ENCODE results near the gene SHB. TPM values are rescaled to one million over a fixed set of nuclear protein-coding genes. Genes with fewer than 3 reads are reported as not detected.

SHB gene
- total RNA-seq, 4 donors from 2014 or later: 17.7 to 31.4 (median 24.2) TPM

DNA sequence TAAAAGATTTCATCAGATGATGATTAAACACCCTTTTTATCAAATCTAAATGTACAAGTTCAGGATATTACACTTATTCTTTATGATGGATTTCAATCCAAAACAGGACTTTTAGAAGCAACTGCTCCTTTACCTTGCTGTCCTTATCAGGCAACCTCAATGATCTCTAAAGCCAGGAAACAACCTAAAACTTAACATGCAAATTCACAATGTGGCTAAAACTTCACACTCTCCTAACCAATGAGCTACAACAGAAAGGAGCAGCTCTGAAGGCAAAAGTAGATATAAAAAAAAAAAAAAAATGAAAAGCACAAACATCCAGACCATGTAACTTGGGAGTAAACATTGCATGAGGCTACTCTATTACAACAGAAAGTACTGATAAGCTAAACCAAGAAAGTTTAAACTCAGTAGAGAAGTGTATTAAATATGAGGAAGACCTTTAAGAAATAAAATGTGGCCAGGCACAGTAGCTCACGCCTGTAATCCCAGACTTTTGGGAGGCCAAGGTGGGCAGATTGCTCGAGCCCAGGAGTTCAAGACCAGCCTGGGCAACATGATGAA, 188.0 kb downstream of the SHB start:
- WGBS, 2 donors: 90 to 100% methylated on average over 2 of the region's 2 CpGs
- no peak overlapping the region for H3K27ac ChIP-seq
- H3K4me3 ChIP-seq: no peak overlapping the region
- no peaks in the 10 kb centered on the region for H3K27me3 ChIP-seq
- no peak for DNase-seq
- no peaks in the 10 kb centered on the region for H3K9me3 ChIP-seq
- H3K36me3 ChIP-seq: peaks cover 0 to 64% (median 0%) of the 10 kb centered on the region in 3 donors
- intact Hi-C loops (cut with DNase I): no loop called here
- H3K4me1 ChIP-seq: no peaks in the 10 kb centered on the region
- TF ChIP-seq, protein P1, sequence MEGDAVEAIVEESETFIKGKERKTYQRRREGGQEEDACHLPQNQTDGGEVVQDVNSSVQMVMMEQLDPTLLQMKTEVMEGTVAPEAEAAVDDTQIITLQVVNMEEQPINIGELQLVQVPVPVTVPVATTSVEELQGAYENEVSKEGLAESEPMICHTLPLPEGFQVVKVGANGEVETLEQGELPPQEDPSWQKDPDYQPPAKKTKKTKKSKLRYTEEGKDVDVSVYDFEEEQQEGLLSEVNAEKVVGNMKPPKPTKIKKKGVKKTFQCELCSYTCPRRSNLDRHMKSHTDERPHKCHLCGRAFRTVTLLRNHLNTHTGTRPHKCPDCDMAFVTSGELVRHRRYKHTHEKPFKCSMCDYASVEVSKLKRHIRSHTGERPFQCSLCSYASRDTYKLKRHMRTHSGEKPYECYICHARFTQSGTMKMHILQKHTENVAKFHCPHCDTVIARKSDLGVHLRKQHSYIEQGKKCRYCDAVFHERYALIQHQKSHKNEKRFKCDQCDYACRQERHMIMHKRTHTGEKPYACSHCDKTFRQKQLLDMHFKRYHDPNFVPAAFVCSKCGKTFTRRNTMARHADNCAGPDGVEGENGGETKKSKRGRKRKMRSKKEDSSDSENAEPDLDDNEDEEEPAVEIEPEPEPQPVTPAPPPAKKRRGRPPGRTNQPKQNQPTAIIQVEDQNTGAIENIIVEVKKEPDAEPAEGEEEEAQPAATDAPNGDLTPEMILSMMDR (IDR thresholded peaks at IDR 0.05): no peak
- TF ChIP-seq POLR2A (IDR thresholded peaks at IDR 0.05): no peak

DNA sequence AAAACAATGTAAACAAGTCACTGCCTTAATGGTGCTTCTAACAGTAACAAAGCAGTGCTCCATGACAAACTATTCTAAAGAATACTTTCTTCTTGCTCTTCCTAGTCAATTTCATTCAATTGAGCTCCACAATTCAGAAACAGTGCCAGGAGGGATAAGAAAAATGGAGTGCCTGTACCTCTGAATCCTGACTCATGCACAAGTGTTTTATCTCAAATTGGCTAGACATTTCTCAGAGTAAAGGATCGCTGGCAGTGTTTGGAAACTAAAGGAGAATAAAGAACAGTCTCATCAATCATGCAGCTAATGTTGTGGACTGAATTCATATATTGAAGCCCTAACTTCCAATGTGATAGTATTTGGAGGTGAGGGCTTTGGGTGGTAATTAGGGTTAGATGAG, 192.7 kb downstream of the SHB start:
- H3K27ac ChIP-seq: no peak overlapping the region
- H3K9me3 ChIP-seq: no peaks in the 10 kb centered on the region
- TF ChIP-seq, protein P1 (IDR thresholded peaks at IDR 0.05): no peak
- TF ChIP-seq POLR2A (IDR thresholded peaks at IDR 0.05): no peak
- DNase-seq: no peak
- 38 to 45% methylated on average over 1 of the region's 1 CpG for WGBS, 2 donors
- no peak overlapping the region for H3K4me3 ChIP-seq
- intact Hi-C loops (cut with DNase I): no loop called here
- no peaks in the 10 kb centered on the region for H3K27me3 ChIP-seq
- H3K36me3 ChIP-seq: peaks cover 0 to 45% (median 0%) of the 10 kb centered on the region in 3 donors
- no peaks in the 10 kb centered on the region for H3K4me1 ChIP-seq

DNA sequence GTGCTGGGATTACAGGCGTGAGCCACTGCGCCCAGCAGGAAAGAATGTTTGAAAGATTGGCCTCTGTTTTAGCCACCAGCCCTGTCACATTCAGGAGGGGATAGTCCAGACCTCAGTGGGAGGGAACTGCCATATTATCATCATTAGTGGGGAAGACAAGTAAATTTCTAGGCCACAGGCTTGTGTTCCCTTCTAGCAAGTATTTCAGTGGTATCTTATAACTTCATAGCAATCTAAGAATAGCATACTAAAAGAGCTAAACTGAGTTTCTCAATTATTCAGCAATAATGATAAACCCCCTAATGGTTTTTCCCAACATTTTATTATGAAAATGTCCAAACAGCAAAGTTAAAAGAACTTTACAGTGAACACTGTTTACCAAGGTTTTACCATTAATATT, 195.1 kb downstream of the SHB start:
- intact Hi-C loops (cut with DNase I): no loop called here
- no peaks in the 10 kb centered on the region for H3K4me1 ChIP-seq
- 83% methylated on average over 1 of the region's 2 CpGs for WGBS, 2 donors

DNA sequence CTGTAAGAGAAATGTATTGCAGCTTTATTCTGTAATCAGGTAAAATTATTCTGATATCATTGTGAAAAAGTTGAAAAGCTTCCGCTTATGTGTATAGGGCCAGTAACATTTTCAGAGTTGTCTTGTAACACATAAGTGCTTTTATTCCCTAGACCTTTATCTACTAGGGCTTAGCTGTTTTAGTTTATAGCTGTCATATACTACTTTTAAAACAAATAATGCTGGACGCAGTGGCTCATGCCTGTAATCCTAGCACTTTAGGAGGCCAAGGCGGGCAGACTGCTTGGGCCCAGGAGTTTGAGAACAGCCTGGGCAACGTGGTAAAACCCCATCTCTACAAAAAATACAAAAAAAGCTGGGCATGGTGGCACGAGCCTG, 198.2 kb downstream of the SHB start:
- no peak overlapping the region for H3K27ac ChIP-seq
- no peaks in the 10 kb centered on the region for H3K4me1 ChIP-seq
- no peak overlapping the region for H3K4me3 ChIP-seq
- peaks cover 0 to 13% (median 0%) of the 10 kb centered on the region in 3 donors for H3K36me3 ChIP-seq
- H3K27me3 ChIP-seq: no peaks in the 10 kb centered on the region
- H3K9me3 ChIP-seq: no peaks in the 10 kb centered on the region
- DNase-seq: no peak
- 71% methylated on average over 4 of the region's 5 CpGs for WGBS, 2 donors
- intact Hi-C loops (cut with DNase I): no loop called here
- TF ChIP-seq, protein P1 (IDR thresholded peaks at IDR 0.05): no peak
- TF ChIP-seq POLR2A (IDR thresholded peaks at IDR 0.05): no peak

More for the DNA sequence above, 195.1 kb downstream of the SHB start:
- H3K4me3 ChIP-seq: no peak overlapping the region
- H3K36me3 ChIP-seq: peaks cover 0 to 20% (median 0%) of the 10 kb centered on the region in 3 donors
- DNase-seq: no peak
- H3K27me3 ChIP-seq: no peaks in the 10 kb centered on the region
- TF ChIP-seq, protein P1 (IDR thresholded peaks at IDR 0.05): no peak
- TF ChIP-seq POLR2A (IDR thresholded peaks at IDR 0.05): no peak
- H3K9me3 ChIP-seq: no peaks in the 10 kb centered on the region
- no peak overlapping the region for H3K27ac ChIP-seq

DNA sequence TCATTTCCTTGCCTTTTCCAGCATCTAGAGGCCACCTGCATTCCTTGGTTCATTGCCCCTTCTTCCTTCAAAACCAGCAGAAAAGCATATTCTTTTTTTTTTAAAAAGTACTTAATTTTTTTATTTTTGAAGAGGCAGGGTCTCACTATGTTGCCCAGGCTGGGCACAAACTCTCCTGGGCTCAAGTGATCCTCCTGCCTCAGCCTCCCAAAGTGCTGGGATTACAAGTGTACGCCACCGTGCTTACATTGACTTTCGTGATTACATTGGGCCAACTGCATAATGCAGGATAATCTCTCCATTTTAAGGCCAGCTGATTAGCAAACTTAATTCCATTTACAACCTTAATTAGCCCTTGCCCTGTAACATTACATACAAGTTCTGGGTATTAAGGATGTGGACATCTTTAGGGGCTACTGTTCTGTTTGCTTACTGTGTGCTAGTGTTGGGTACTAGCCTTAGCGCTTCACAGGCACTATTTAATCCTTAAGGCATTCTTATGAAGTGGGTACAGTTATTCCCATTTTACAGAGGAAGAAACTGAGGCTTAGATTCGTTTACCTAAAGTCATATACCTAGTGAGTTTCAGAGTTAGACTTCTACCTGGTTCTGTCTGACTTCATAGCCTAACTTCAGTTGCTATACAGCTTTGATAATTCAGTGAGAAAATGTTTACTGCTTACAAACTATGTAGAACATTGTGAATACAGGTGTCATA, 198.8 kb downstream of the SHB start:
- TF ChIP-seq, protein P1 (IDR thresholded peaks at IDR 0.05): no peak
- TF ChIP-seq POLR2A (IDR thresholded peaks at IDR 0.05): no peak
- H3K27ac ChIP-seq: no peak overlapping the region
- no peak overlapping the region for H3K4me3 ChIP-seq
- no peaks in the 10 kb centered on the region for H3K9me3 ChIP-seq
- H3K36me3 ChIP-seq: peaks cover 0 to 18% (median 0%) of the 10 kb centered on the region in 3 donors
- intact Hi-C loops (cut with DNase I): no loop called here
- 94 to 96% methylated on average over 5 of the region's 5 CpGs for WGBS, 2 donors
- no peaks in the 10 kb centered on the region for H3K4me1 ChIP-seq
- DNase-seq: no peak
- no peaks in the 10 kb centered on the region for H3K27me3 ChIP-seq
